Vagina (tissue), 2 donors: ENCODE results near the gene NAT9.

Experiments
- POLR2A ChIP-seq, 2 donors: fragments of 450-650 bp; IDR thresholded peaks; one replicate each; pipeline ENCODE4 v1.6.1; 2017; ENCODE audit warnings: antibody characterized with exemption in 2 of 2, mild to moderate bottlenecking in 2 of 2, moderate library complexity in 2 of 2
- TF ChIP-seq, protein P1 (sequence below), 3 experiments: fragments of 450-650 bp in 2 of 3; fragments of 200-600 bp in 1 of 3; sonication (generic) in 1 of 3; IDR thresholded peaks; one replicate each; pipeline ENCODE4 v1.5.1; 2017 to 2019; ENCODE audit warnings: antibody characterized with exemption in 3 of 3, mild to moderate bottlenecking in 2 of 3, moderate library complexity in 2 of 3

DNA sequence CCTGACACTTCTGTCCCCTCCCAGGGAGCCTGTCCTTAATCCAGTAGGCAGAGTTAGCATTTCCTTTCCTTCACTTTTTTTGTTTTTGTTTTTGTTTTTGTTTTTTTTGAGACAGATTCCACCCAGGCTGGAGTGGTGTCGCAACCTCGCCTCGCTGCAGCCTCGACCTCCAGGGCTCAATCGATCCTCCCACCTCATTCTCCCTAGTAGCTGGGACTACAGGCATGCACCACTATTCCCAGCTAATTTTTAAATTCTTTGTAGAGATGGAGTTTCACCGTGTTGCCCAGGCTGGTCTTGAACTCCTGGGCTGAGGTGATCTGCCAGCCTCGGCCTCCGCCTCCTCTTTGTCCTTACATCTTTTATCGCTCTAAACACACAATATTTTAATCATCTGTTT is 23.7 kb downstream of the NAT9 start:
- TF ChIP-seq, protein P1, sequence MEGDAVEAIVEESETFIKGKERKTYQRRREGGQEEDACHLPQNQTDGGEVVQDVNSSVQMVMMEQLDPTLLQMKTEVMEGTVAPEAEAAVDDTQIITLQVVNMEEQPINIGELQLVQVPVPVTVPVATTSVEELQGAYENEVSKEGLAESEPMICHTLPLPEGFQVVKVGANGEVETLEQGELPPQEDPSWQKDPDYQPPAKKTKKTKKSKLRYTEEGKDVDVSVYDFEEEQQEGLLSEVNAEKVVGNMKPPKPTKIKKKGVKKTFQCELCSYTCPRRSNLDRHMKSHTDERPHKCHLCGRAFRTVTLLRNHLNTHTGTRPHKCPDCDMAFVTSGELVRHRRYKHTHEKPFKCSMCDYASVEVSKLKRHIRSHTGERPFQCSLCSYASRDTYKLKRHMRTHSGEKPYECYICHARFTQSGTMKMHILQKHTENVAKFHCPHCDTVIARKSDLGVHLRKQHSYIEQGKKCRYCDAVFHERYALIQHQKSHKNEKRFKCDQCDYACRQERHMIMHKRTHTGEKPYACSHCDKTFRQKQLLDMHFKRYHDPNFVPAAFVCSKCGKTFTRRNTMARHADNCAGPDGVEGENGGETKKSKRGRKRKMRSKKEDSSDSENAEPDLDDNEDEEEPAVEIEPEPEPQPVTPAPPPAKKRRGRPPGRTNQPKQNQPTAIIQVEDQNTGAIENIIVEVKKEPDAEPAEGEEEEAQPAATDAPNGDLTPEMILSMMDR (IDR thresholded peaks at IDR 0.05): no peak
- TF ChIP-seq POLR2A (IDR thresholded peaks at IDR 0.05): no peak
